ENCODE results near the gene TTYH1.

DNA sequence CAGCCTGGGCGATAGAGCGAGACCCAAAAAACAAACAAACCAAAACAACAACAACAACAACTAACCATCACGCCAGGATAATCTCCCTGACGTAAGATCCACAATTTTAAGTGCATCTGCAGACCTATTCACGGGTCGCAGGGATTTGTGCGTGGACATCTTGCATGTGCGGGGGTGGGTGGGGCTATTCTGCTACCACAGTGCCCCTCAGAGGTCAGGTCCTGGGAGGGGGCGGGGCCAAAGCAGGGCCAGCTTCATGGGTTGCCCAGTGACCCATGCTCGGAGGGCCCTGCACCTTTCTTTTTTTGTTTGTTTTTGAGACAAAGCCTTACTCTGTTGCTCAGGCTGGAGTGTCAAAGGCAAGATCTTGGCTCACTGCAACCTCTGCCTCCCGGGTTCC, 60.4 kb downstream of the TTYH1 start:
- no peak for TF ChIP-seq EZH2 (IDR thresholded peaks at IDR 0.05)
- no peak for TF ChIP-seq POLR2AphosphoS5 (IDR thresholded peaks at IDR 0.05; ENCODE audit: borderline replicate concordance, low read depth, low read length)
- no peak for TF ChIP-seq FOXP2 (optimal IDR thresholded peaks at IDR 0.05; ENCODE audit: control extremely low read depth, extremely low read length, insufficient read depth)
